ENCODE results near the gene PPFIBP2. TPM values are rescaled to one million over a fixed set of nuclear protein-coding genes. Genes with fewer than 3 reads are reported as not detected.
A peak's percentile ranks its signal among the peaks of the same experiment; 100 is the strongest.

Gene PPFIBP2
- total and polyA plus RNA-seq, 2 of the 13 experiments (the other 11 are each of a cell fraction or from before 2014, with no cell fraction given) = 15.0 to 52.5 TPM

- TF ChIP-seq HNF4G (IDR thresholded peaks at IDR 0.05; ENCODE audit: borderline replicate concordance, low read depth, low read length) (peak; percentile 71; the same call in 1 of the 2 replicates), HNF4G (CRISPR knock-in tag; IDR thresholded peaks at IDR 0.05; ENCODE audit: borderline replicate concordance, low read depth) (no peak), FOXK1 (CRISPR knock-in tag; IDR thresholded peaks at IDR 0.05; ENCODE audit: borderline replicate concordance, low read depth) (peak; percentile 61; the same call in 1 of the 2 replicates), ZNF564 (CRISPR knock-in tag; IDR thresholded peaks at IDR 0.05) (0 out of 2 replicates have a peak, but pooled peaks have one; percentile 37), ZNF790 (CRISPR knock-in tag; IDR thresholded peaks at IDR 0.05; ENCODE audit: borderline replicate concordance) (no peak), MED8 (CRISPR knock-in tag; IDR thresholded peaks at IDR 0.05; ENCODE audit: insufficient replicate concordance) (no peak), ZHX1 (CRISPR knock-in tag; IDR thresholded peaks at IDR 0.05; ENCODE audit: low read depth) (peak; percentile 66; the same call in 1 of the 2 replicates), ZMYM4 (CRISPR knock-in tag; IDR thresholded peaks at IDR 0.05) (peak; percentile 48; the same call in 1 of the 2 replicates), ZNF256 (CRISPR knock-in tag; conservative IDR thresholded peaks at IDR 0.05) (peak; percentile 38; the same call in 1 of the 2 replicates), SYNCRIP (IDR thresholded peaks at IDR 0.05; ENCODE audit: insufficient read depth, low read depth, low read length) (no peak), ETV5 (CRISPR knock-in tag; IDR thresholded peaks at IDR 0.05; ENCODE audit: borderline replicate concordance) (peak; percentile 12; the same call in 1 of the 2 replicates), SMC3 (IDR thresholded peaks at IDR 0.05; ENCODE audit: low read length) (peak; percentile 32), ZNF124 (CRISPR knock-in tag; IDR thresholded peaks at IDR 0.05) (peak; percentile 62; the same call in 1 of the 2 replicates), MTA3 (CRISPR knock-in tag; IDR thresholded peaks at IDR 0.05) (no peak), ZNF281 (CRISPR knock-in tag; IDR thresholded peaks at IDR 0.05; ENCODE audit: borderline replicate concordance) (peak; percentile 44; the same call in 1 of the 2 replicates)
- TF ChIP-seq, protein P1, sequence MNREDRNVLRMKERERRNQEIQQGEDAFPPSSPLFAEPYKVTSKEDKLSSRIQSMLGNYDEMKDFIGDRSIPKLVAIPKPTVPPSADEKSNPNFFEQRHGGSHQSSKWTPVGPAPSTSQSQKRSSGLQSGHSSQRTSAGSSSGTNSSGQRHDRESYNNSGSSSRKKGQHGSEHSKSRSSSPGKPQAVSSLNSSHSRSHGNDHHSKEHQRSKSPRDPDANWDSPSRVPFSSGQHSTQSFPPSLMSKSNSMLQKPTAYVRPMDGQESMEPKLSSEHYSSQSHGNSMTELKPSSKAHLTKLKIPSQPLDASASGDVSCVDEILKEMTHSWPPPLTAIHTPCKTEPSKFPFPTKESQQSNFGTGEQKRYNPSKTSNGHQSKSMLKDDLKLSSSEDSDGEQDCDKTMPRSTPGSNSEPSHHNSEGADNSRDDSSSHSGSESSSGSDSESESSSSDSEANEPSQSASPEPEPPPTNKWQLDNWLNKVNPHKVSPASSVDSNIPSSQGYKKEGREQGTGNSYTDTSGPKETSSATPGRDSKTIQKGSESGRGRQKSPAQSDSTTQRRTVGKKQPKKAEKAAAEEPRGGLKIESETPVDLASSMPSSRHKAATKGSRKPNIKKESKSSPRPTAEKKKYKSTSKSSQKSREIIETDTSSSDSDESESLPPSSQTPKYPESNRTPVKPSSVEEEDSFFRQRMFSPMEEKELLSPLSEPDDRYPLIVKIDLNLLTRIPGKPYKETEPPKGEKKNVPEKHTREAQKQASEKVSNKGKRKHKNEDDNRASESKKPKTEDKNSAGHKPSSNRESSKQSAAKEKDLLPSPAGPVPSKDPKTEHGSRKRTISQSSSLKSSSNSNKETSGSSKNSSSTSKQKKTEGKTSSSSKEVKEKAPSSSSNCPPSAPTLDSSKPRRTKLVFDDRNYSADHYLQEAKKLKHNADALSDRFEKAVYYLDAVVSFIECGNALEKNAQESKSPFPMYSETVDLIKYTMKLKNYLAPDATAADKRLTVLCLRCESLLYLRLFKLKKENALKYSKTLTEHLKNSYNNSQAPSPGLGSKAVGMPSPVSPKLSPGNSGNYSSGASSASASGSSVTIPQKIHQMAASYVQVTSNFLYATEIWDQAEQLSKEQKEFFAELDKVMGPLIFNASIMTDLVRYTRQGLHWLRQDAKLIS (CRISPR knock-in tag; IDR thresholded peaks at IDR 0.05) = no peak
Measured at GRCh38 chr11:7600205-7600775, 86.5 kb downstream of the PPFIBP2 start (continued).
